Measurements from ENCODE around the gene CAND2.

- TF ChIP-seq EZH2 (IDR thresholded peaks at IDR 0.05; ENCODE audit: insufficient read depth, poor library complexity, severe bottlenecking) (no peak), EZH2phosphoT487 (IDR thresholded peaks at IDR 0.05; ENCODE audit: insufficient read depth, low read depth) (no peak)
Observed at GRCh38 chr3:12842469-12842868, 46.0 kb downstream of the CAND2 start.
